ENCODE measurements around the gene IQSEC2.
A peak's percentile ranks its signal among the peaks of the same experiment; 100 is the strongest.

The IQSEC2 gene

GRCh38 chrX:53281321-53281822 is at the start of gene IQSEC2:
Gene IQSEC2 (minus strand): TSS chrX:53281584.
- DNase-seq (ENCODE audit: low read depth, low spot score): no peak

DNA sequence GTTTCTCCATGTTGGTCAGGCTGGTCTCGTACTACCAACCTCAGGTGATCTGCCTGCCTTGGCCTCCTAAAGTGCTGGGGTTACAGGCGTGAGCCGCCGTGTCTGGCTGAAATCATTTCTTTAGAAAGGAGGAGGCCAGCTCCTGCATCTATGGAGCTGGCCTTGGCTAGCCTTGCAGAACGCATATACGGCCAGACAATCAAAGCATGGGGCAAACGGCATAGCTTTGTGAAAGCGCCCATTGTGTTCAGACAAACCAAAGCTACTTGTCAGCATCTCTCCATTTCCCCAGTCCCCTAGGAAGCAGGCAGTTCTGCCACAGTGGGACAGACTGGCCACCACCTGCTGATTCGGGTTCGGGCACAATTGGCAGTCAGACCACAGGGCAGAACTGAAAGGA is 48.9 kb upstream of the IQSEC2 start:
- DNase-seq (ENCODE audit: low read depth, low spot score): no peak

GRCh38 chrX:53324803-53325202 is 43.4 kb upstream of the IQSEC2 start:
- no peak for DNase-seq (ENCODE audit: low read depth, low spot score)

DNA sequence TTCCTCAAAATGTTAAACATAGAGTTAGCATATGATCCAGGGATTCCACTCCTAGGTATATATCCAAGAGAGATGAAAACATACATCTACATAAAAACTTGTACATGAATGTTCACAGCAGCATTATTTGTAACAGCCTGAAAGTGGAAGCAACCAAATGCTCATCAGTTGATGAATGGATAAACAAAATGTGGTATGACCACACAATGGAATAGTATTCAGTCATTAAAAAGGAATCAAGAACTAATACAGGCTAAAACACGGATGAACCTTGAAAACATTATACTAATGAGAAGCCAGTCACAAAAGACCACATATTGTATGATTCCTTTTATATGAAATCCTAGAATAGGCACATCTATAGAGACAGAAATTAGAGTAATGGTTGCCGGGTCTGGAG is 42.7 kb upstream of the IQSEC2 start:
- DNase-seq (ENCODE audit: low read depth, low spot score): no peak

- no peak for DNase-seq (ENCODE audit: low read depth, low spot score)
Observed at GRCh38 chrX:53323196-53323595, 41.8 kb upstream of the IQSEC2 start.

DNA sequence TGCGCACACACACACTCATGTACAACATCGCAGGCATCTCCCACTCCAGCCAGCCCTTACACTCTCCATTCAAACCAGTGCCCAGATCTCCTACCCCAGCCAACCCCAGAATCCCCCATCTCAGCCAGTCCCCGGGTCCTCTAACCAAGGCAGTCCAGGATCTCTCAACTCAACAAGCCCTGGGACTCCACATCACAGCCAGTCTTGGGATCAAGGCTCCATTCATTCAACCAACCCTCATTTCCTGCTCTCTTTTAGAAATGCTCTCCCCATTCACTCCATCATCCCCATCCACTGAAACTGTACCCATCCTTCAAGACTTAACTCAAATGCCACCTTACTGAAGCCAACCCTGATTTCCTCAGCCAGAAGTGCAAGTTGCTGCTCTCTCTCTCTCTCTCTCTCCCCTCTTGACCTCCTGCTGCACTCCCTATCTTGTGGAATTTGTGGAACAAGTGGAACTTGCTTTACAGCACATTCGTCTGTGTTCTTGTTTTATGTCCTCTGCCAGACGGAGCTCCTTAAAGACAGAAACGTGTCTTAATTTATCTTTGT is 40.6 kb upstream of the IQSEC2 start:
- no peak for DNase-seq (ENCODE audit: low read depth, low spot score)

GRCh38 chrX:53321230-53321942 is 40.0 kb upstream of the IQSEC2 start:
- DNase-seq (ENCODE audit: low read depth, low spot score): no peak

- DNase-seq (ENCODE audit: low read depth, low spot score): no peak
Observed at GRCh38 chrX:53320543-53321229, 39.3 kb upstream of the IQSEC2 start.

DNA sequence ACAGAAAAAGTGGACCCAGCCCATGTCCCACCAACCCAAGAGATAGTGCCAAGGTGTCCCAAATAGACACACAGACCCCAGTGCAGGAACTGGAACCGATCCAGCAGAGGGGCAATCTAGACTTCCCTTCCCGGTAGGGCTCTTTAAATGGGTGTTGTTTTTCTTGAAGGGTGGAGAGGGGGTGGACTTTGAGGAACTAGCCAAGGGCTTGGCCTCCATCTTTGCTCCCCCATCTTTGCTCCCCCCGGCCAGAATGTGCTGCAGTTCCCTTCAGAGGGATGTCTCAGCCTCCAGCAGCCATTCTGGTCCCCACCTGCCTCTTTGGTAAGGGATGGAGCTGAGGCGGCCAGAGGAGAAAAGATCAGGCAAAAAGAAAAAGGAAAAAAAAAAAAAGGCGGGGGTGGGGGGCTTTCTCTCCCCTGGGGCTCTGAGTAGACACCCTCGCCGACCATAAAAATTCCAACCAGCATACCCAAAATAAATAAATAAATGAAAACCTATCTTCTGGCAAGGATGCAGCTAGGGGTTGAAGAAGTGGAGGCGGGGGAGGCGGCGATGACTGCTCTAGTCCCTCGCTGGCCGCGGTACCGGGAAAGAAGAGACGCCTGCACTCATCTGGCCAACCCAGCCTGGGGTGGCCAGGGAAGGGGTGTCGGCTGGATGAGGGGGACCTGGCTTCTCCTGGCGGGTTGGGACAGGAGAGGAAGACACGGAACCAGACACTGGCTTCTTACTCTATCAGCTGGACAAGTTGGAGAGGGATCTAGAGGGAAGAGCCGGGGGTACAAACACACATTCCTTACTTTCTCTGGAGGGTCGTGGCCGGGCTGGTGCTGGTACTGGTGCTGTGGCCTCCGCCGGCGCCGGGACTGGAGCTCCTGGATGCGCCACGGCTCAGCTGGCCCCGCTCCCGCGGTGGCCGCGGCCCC is 38.5 kb upstream of the IQSEC2 start:
- DNase-seq (ENCODE audit: low read depth, low spot score): no peak

- DNase-seq (ENCODE audit: low read depth, low spot score): no peak
Observed at GRCh38 chrX:53318766-53319353, 37.5 kb upstream of the IQSEC2 start.

GRCh38 chrX:53317365-53318069 is 36.1 kb upstream of the IQSEC2 start:
- peak; percentile 17 for DNase-seq (ENCODE audit: low read depth, low spot score)

- DNase-seq (ENCODE audit: low read depth, low spot score): no peak
Observed at GRCh38 chrX:53316860-53317237, 35.5 kb upstream of the IQSEC2 start.

DNA sequence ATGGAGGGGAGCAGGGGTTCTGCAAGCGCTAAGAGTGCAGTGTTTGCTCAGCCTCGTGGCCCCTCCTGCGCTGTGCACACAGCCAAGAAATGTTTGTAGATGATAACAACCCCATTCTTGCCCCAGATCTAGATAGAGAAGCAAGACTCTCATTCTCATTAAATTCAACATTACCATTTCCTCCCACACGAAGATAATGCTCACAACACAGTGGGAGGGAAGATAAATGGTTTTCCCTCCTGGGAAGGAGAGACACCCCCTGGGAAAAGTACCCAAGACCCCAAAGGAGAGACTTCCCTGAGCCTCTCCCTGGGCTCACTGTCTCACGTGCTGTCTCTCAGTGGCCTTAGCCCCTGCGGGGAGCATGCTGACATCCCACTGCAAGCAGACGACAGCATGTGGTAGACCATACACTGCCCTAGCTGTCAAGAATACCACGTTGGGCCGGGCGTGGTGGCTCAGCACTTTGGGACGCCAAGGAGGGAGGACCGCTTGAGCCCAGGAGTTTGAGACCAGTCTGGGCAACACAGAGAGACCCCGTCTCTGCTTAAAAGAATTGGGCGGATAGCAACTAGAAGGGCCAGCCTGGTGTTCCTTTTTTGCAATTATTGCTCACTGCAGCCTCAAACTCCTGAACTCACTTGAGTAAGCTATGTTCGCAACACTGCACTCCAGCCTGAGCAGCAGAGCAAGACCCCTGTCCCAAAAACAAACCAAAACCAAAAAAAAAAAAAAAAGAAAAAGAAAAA is 34.9 kb upstream of the IQSEC2 start:
- DNase-seq (ENCODE audit: low read depth, low spot score): no peak

- no peak for DNase-seq (ENCODE audit: low read depth, low spot score)
Observed at GRCh38 chrX:53313728-53314105, 32.3 kb upstream of the IQSEC2 start.

- DNase-seq (ENCODE audit: low read depth, low spot score): no peak
Observed at GRCh38 chrX:53312946-53313727, 31.8 kb upstream of the IQSEC2 start.

DNA sequence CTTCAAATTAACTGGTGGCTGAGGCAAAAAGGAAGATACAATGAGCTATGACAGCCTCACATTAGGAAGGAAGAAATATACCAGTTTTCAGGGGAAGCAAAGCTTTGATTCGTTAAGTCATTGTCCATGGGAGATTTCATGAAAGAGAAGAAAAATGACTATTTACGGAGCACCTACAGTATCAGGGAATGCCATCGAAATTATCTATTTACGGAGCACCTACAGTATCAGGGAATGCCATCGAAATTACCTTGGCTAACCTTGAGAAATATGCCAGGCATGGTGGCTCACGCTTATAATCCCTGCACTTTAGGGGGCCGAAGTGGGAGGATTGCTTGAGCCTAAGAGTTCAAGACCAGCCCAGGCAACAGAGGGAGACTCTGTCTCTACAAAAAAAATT is 28.5 kb upstream of the IQSEC2 start:
- no peak for DNase-seq (ENCODE audit: low read depth, low spot score)

GRCh38 chrX:53308836-53309235 is 27.5 kb upstream of the IQSEC2 start:
- DNase-seq (ENCODE audit: low read depth, low spot score): no peak

GRCh38 chrX:53305996-53306937 is 24.9 kb upstream of the IQSEC2 start:
- no peak for DNase-seq (ENCODE audit: low read depth, low spot score)
